NCI-H1694 treated with DMSO at 0.1 percent for 48 hours (cell line): ENCODE measurements around the gene WHRN.

Experiments used
- DNase-seq: peaks from one replicate; lab custom pipeline; 2025; lab: John Stamatoyannopoulos, UW

Gene WHRN

DNA sequence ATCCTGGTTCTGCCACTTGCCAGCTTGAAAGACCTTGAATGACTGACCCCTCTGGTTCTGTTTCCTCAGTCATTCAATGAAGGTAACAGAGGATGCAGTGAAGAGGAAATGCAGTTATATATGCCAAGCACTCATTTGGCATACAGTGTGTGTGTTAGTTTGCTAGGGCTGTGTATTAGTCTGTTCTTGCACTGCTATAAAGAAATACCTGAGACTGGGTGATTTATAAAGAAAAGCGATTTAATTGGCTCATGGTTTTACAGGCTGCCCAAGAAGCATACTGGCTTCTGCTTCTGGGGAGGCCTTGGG lies 8.6 kb upstream of the WHRN start:
- no peak for DNase-seq

- no peak for DNase-seq
These were observed 8.0 kb upstream of the WHRN start for GRCh38 chr9:114513055-114513958.

DNA sequence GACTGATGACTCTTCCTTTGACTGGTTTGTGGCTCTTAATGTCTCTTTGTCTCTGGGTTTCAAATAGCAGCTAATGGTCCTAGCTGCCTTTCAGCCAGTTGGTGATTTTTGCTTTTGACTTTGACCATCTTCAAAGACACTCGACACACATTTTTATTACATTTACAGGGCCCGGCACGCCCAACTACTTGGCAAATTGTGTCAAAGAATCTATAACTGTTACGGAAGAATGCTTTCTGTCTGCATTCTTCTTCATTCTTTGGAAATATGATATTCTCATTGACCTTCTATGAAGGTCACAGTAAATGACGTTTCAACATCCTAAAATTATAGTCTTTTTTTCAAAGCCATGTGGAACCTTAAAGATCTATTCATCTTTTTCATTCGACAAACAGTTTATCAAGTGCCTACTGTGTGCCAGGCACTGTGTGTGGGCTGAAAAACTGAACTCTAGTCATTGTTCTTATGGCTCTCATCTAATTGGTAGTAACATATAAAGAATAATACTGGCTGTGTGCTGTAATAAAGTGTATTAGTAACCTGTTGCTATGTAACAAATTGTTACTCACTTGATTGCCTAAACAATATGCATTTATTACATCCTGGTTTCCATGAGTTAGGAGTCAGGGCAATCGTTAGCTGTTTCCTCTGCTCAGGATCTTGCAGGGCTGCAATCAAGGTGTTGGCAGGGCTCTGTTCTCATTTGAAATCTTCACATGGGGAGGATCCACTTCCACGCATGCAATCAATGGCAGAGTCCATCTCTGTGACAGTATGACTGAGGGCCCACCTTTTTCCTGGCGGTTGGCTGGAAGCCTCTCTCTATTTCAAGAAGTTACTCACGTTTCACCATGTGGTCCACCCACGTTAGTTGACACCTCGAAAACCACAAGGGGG lies 7.0 kb upstream of the WHRN start:
- DNase-seq, result no peak

- DNase-seq, result peak; percentile 6
These were observed 2.5 kb upstream of the WHRN start for GRCh38 chr9:114507726-114508125.

DNA sequence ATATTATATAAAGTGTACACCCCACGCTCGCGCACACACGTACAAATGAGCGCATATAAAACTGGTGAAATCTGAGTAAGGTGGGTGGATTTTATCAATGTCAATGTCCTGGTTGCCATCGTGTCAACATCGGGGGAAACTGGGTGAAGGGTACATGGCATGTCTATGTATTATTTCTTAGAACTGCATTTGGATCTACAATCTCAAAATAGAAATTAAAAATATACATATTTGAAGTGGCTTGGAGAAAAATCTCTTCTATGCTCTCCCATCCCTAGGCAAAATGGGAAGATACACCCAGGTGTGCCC lies 763 bp upstream of the WHRN start:
- no peak for DNase-seq

- DNase-seq, result no peak
These were observed 709 bp downstream of the WHRN start for GRCh38 chr9:114504341-114505186.

- DNase-seq, result no peak
These were observed 1.5 kb downstream of the WHRN start for GRCh38 chr9:114503522-114504340.

DNA sequence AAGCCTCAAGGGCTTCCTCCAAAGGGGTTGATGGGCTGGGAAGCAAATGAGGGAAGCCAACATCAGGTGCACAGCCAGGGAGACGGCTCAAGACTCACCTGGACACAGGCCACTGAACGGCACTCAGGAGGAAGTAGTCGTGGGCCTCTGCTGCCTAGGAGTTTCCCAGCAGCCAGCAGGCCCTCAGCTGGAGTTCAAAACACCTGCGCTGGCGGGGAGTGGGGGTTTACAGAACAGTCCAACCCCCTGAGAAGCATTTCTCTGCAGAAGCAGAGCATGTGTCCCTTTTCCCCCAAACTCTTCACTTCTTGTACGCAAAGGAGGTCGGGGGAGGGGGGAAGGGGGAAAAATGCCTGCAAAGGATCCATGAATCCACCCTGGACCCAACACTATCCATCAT lies 2.3 kb downstream of the WHRN start:
- DNase-seq, result no peak

GRCh38 chr9:114501796-114502682 lies 3.2 kb downstream of the WHRN start:
- DNase-seq, result peak; percentile 43

DNA sequence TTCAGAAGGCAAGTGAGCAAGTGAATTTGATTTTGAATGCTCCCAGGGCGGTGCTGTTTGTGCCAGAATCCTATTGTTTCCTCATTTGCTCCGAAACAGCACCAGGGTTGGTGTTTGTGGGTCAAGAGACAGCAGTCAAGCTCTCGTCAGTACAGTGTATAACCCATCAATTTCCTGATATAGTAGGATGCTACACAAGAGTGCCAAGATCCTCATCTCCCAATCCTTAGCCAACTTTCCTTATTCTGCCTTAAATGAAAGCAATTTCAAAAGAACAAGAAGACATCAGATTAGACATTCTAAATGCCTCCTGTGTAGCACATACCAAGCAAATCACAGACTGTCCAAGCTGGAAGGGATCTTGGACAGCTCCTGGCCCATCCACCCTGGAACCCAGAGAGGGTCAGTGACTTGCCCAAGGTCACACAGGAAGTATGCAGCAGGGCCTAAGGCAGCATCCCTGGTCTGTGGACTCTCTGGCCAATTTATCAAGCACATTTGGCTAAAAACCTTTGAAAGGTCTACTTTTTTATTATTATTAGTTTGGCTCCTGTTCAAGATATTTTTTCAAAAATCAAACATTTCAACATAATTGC lies 4.5 kb downstream of the WHRN start:
- DNase-seq, result no peak

DNA sequence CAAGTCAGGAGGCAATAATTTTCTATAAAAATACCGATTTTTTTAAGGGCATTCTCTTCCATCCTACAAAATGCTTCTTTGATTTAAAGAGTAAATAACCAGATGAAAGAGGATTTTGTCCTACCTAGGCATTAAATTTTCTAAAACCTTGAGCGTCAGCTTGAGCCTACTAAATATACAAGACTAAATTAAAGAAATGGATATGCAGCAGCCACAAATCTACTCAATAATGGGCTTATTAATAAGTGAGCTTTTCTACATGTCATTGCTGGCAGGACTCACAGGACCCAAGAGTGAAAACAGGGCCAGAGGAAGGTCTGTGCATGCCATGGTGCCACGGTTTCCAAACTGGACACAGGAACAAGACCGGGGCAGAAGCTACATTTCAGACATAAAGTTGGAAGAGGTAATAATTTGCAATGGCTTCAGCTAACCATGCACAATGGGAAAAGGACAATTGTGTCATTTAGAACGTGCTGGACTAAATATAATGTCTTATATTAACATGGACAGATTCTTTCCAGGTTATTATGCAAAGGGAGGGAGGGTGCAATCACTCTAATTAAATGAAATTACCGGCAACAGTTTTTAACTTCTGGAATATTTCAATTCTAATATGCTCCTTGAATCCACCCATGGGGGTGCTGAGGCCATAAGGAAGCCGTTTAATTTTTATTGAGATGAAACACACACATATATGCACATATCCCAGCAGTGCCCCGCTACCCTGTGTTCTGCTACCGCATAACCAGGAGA lies 5.2 kb downstream of the WHRN start:
- no peak for DNase-seq

- peak; percentile 69 for DNase-seq
These were observed 5.7 kb downstream of the WHRN start for GRCh38 chr9:114499528-114499927.

DNA sequence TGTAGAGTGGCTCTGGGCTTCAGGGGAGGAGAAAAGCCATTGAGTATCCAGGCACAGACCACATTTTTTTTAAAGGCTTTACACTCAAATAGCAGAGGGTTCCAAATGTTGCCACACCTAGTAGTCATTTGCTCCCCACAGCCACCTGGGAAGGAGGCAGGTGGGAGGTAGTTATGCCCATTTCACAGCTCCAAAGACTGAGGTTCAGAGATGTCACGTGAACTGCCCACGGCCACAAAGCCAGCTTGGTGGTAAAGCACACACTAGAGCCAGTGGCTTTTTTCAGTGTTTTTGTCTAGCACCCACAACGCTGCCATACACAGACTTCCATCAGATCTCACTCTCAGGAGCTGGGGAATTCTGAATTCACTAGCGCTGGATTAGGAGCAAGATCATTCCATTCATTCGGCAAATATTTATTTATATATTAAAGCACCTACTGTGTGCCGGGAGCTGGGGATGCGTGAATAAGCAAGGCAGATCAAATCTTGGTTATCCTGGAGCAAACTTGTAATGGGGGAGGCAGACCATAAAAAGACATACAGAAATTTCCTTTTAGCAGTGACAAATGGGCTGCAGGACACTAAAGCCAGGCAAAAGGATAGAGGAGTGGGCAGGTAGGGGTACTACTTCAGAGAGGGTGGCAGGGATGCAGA lies 7.4 kb downstream of the WHRN start:
- DNase-seq, result no peak

DNA sequence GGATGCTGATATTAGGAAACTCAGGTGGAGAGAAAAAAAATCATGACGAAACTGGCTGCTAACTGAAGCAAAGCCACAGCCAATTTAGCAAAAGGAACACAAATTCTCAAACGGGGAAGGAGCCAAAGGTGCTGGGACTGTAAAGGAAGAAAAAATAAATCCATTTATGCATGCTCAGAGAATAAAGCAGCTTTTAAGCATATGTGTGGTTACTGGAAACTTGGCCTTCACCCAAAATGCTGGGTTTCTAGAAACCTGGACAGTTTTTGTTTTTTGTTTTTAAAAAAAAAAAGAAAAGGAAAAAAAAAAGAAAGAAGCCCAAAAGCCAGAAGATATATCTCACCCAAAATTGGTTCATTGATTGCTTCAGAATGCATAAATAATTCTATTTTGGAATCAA lies 8.0 kb downstream of the WHRN start:
- no peak for DNase-seq

- DNase-seq, result no peak
These were observed 9.3 kb downstream of the WHRN start for GRCh38 chr9:114496011-114496410.

DNA sequence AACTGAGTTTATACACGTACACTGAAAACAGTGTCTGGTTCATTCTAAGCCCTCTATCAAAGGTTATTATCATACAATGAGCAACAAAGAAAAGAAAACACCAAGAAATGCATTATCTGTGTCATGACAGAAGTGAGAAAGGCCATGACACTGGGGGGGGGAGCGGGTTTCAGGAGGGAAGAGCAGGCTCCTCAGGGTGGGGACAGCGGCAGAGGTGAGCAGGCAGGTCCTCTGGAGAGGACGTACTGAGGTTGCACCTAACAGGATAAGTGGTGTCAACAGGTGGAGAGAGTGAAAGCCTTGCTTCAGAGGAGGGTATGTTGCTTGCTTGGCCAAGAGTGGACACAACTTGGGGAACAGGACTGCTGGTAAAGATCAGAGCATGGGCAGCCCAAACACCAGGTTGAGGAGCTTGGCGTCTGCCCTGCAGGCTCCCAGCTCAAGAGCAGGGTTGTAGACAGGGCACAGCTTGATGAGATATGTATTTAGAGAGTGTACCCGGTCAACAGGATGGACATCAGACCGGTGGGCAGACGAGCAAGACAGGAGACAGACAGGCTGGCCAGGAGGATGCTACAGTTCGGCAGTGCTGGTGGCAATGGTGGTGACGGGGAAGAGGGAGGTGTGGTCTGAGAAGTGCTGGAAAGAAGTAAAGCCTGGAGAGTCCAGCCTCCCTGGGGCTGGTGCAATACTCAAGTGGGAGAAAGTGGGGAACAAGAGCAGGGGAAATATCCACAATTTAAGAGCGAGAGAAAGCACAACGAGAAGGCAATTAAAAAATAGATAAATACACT lies 10.3 kb downstream of the WHRN start:
- no peak for DNase-seq

DNA sequence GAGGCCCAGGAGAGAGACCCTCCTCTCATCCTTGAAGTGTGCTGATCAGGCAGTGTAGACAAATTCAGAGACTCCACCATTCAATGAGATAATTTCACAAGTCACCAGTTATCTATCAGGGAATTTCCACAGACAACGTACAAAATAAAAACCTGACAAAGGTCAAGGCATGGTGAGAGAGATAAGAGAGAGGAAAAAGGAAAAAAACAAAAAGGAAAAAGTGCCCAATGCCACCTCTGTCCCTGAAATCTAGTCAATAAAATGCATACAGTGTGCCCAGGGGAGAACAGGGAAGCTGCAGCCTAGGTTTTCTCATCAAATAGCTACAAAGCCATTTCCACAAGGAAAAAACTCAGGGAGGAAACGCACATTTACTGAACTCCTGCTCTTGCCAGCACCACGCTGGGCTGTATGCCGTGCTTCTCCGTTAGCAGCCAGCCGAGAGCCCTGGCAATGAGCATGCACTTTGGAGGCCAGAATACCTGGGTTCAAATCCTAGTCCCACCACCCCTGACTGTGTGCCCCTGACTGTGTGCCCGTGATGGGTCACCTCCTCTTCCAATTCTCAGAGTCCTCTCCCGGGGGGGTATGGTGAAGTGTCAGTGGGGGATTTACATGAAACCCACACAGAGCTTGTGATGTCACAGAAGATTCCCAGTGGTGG lies 11.6 kb downstream of the WHRN start:
- DNase-seq, result no peak
